ENCODE results near the gene DPP6. TPM values are rescaled to one million over a fixed set of nuclear protein-coding genes. Genes with fewer than 3 reads are reported as not detected.
A peak's percentile ranks its signal among the peaks of the same experiment; 100 is the strongest.

Gene DPP6
- polyA plus RNA-seq, 1 donor (not counting 4 experiments of a cell fraction or from before 2014, with no cell fraction given): not detected

GRCh38 chr7:154776350-154776749 is 724.2 kb downstream of the DPP6 start:
- Histone ChIP-seq H4K20me1 (ENCODE audit: control insufficient read depth, extremely low read depth, insufficient read depth, low read length) (no peaks in the 10 kb centered on the region), H3K27me3 (ENCODE audit: control insufficient read depth, extremely low read depth, insufficient read depth, low read length) (no peaks in the 10 kb centered on the region)
- TF ChIP-seq EZH2 (IDR thresholded peaks at IDR 0.05; ENCODE audit: low read length) (no peak), CTCF (optimal IDR thresholded peaks at IDR 0.05 in 1 of 3, IDR thresholded peaks at IDR 0.05 in 1 of 3, conservative IDR thresholded peaks at IDR 0.05 in 1 of 3; ENCODE audit: extremely low read depth in 1 of 3, insufficient read depth in 2 of 3, low read length in 3 of 3) (no peak)

GRCh38 chr7:154777023-154777422 is 724.8 kb downstream of the DPP6 start:
- no peaks in the 10 kb centered on the region for H3K27me3 ChIP-seq (ENCODE audit: control insufficient read depth, extremely low read depth, insufficient read depth, low read length)

More at GRCh38 chr7:154776350-154776749, 724.2 kb downstream of the DPP6 start:
- DNase-seq (ENCODE audit: low read depth, low spot score) (no peak), FAIRE-seq (no peak)
- H3K9me1 ChIP-seq (ENCODE audit: control insufficient read depth, extremely low read depth, insufficient read depth, low read length): no peaks in the 10 kb centered on the region
- no peak overlapping the region for H3K4me3 ChIP-seq (ENCODE audit: control insufficient read depth in 2 of 3, extremely low read depth in 1 of 3, insufficient read depth in 2 of 3, low read depth in 1 of 3, low read length in 3 of 3)
- dilution Hi-C loops (cut with MboI; ENCODE audit: extremely low pct_ligation_motif_present, low sequenced_read_pairs): no loop called here
- no peaks in the 10 kb centered on the region for H3K79me2 ChIP-seq (ENCODE audit: control insufficient read depth, insufficient read depth, low read length)
- H3K27ac ChIP-seq (ENCODE audit: control insufficient read depth, insufficient read depth, low read length): no peak overlapping the region
- no peak overlapping the region for H2AFZ ChIP-seq (ENCODE audit: control insufficient read depth, low read length)
- H3K4me2 ChIP-seq (ENCODE audit: control insufficient read depth, extremely low read depth, insufficient read depth, low read depth, low read length): no peak overlapping the region
- H3K36me3 ChIP-seq (ENCODE audit: control insufficient read depth in 2 of 2, extremely low read depth in 1 of 2, insufficient read depth in 2 of 2, low read length in 2 of 2): no peaks in the 10 kb centered on the region
- no peaks in the 10 kb centered on the region for H3K4me1 ChIP-seq (ENCODE audit: control insufficient read depth, extremely low read depth, insufficient read depth, low read length)
- no peak overlapping the region for H3K9ac ChIP-seq (ENCODE audit: control insufficient read depth, extremely low read depth, insufficient read depth, low read length)
- peaks cover 13% of the 10 kb centered on the region for H3K9me3 ChIP-seq (ENCODE audit: control insufficient read depth, low read depth, low read length)

More at GRCh38 chr7:154777023-154777422, 724.8 kb downstream of the DPP6 start:
- H3K36me3 ChIP-seq (ENCODE audit: control insufficient read depth in 2 of 2, extremely low read depth in 1 of 2, insufficient read depth in 2 of 2, low read length in 2 of 2): no peaks in the 10 kb centered on the region
- H3K9me1 ChIP-seq (ENCODE audit: control insufficient read depth, extremely low read depth, insufficient read depth, low read length): no peaks in the 10 kb centered on the region
- H3K9ac ChIP-seq (ENCODE audit: control insufficient read depth, extremely low read depth, insufficient read depth, low read length): no peak overlapping the region
- peaks cover 13% of the 10 kb centered on the region for H3K9me3 ChIP-seq (ENCODE audit: control insufficient read depth, low read depth, low read length)
- no peak for DNase-seq (ENCODE audit: low read depth, low spot score)
- H3K79me2 ChIP-seq (ENCODE audit: control insufficient read depth, insufficient read depth, low read length): no peaks in the 10 kb centered on the region
- no peak for FAIRE-seq
- TF ChIP-seq CTCF (optimal IDR thresholded peaks at IDR 0.05 in 1 of 3, IDR thresholded peaks at IDR 0.05 in 1 of 3, conservative IDR thresholded peaks at IDR 0.05 in 1 of 3; ENCODE audit: extremely low read depth in 1 of 3, insufficient read depth in 2 of 3, low read length in 3 of 3): peak in 1 of 3 experiments; percentile 29
- TF ChIP-seq EZH2 (IDR thresholded peaks at IDR 0.05; ENCODE audit: low read length): no peak
- no peak overlapping the region for H3K4me3 ChIP-seq (ENCODE audit: control insufficient read depth in 2 of 3, extremely low read depth in 1 of 3, insufficient read depth in 2 of 3, low read depth in 1 of 3, low read length in 3 of 3)
- no peak overlapping the region for H3K4me2 ChIP-seq (ENCODE audit: control insufficient read depth, extremely low read depth, insufficient read depth, low read depth, low read length)
- no peaks in the 10 kb centered on the region for H4K20me1 ChIP-seq (ENCODE audit: control insufficient read depth, extremely low read depth, insufficient read depth, low read length)
- dilution Hi-C loops (cut with MboI; ENCODE audit: extremely low pct_ligation_motif_present, low sequenced_read_pairs): no loop called here
- no peak overlapping the region for H3K27ac ChIP-seq (ENCODE audit: control insufficient read depth, insufficient read depth, low read length)
- no peaks in the 10 kb centered on the region for H3K4me1 ChIP-seq (ENCODE audit: control insufficient read depth, extremely low read depth, insufficient read depth, low read length)
- H2AFZ ChIP-seq (ENCODE audit: control insufficient read depth, low read length): no peak overlapping the region

All from keratinocyte (primary cell).